Esophagus squamous epithelium (tissue), 4 donors: ENCODE measurements around the gene MICAL2.

Source experiments
- POLR2A ChIP-seq, 4 donors: fragments of 450-650 bp; IDR thresholded peaks; one replicate each; pipeline ENCODE4 v1.6.1; 2017; ENCODE audit warnings: antibody characterized with exemption in 4 of 4, mild to moderate bottlenecking in 4 of 4, moderate library complexity in 3 of 4
- TF ChIP-seq, protein P1 (sequence below), 6 experiments: fragments of 450-650 bp in 4 of 6; fragments of 200-600 bp in 2 of 6; sonication (generic) in 2 of 6; IDR thresholded peaks; one replicate each; pipeline ENCODE4 v1.5.1; 2016 to 2019; ENCODE audit warnings: antibody characterized with exemption in 6 of 6, mild to moderate bottlenecking in 4 of 6, moderate library complexity in 4 of 6

DNA sequence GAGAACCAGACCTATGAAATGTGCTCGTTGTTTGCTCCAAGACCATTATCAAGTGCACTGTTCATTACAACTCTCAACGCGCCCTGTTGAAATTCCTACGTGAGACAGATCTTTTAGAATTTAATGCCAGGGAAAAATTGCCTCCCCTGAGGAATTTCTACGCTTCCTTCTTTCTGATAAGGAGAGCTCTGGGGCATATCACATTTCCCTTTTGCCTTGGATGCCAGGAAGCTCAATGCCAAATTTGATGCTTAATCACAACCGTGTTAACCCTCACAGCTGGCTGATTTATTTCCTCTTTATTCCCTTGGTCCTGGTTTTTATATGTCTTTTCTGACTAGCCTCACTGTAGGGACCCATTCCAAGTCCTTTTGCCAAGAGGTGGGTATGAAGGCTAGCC lies 109.4 kb downstream of the MICAL2 start:
- TF ChIP-seq, protein P1, sequence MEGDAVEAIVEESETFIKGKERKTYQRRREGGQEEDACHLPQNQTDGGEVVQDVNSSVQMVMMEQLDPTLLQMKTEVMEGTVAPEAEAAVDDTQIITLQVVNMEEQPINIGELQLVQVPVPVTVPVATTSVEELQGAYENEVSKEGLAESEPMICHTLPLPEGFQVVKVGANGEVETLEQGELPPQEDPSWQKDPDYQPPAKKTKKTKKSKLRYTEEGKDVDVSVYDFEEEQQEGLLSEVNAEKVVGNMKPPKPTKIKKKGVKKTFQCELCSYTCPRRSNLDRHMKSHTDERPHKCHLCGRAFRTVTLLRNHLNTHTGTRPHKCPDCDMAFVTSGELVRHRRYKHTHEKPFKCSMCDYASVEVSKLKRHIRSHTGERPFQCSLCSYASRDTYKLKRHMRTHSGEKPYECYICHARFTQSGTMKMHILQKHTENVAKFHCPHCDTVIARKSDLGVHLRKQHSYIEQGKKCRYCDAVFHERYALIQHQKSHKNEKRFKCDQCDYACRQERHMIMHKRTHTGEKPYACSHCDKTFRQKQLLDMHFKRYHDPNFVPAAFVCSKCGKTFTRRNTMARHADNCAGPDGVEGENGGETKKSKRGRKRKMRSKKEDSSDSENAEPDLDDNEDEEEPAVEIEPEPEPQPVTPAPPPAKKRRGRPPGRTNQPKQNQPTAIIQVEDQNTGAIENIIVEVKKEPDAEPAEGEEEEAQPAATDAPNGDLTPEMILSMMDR (IDR thresholded peaks at IDR 0.05), result no peak
- TF ChIP-seq POLR2A (IDR thresholded peaks at IDR 0.05), result no peak
